HepG2 (cell line): ENCODE data around the gene ENTPD6. TPM values are rescaled to one million over a fixed set of nuclear protein-coding genes. Genes with fewer than 3 reads are reported as not detected.

ENCODE experiments used
- ATF7 ChIP-seq, 2 experiments: fragments of 450-650 bp in 1 of 2; sonication (generic) in 1 of 2; formaldehyde crosslinking in 1 of 2; IDR thresholded peaks; 2 replicates each; pipeline versions ENCODE4 v1.4.0 to v1.6.1; 2016 to 2020; ENCODE audit warnings: antibody characterized with exemption in 1 of 2, mild to moderate bottlenecking in 1 of 2, missing genetic modification reagents in 1 of 2
- CBFB ChIP-seq: sonication (generic); formaldehyde crosslinking; IDR thresholded peaks from 2 replicates; pipeline ENCODE4 v1.4.0; 2020; ENCODE audit warnings: missing genetic modification reagents
- CENPT ChIP-seq: sonication (generic); formaldehyde crosslinking; IDR thresholded peaks from 2 replicates; pipeline ENCODE4 v1.8.0; 2022; ENCODE audit warnings: low read depth, mild to moderate bottlenecking, moderate library complexity, missing genetic modification reagents
- DNMT1 ChIP-seq: sonication (generic); formaldehyde crosslinking; IDR thresholded peaks from 2 replicates; pipeline ENCODE4 v1.5.1; 2020; ENCODE audit warnings: mild to moderate bottlenecking, missing genetic modification reagents
- ESRRA ChIP-seq: sonication (generic); formaldehyde crosslinking; IDR thresholded peaks from 2 replicates; pipeline ENCODE4 v1.5.1; 2020; ENCODE audit warnings: mild to moderate bottlenecking, low read depth, missing genetic modification reagents
- GATAD1 ChIP-seq: IDR thresholded peaks from 2 replicates; pipeline ENCODE4 v1.6.1; 2016; ENCODE audit warnings: missing genetic modification reagents, missing compliant biosample characterization
- JDP2 ChIP-seq: sonication (generic); formaldehyde crosslinking; IDR thresholded peaks from 2 replicates; pipeline ENCODE4 v1.8.1; 2022; ENCODE audit warnings: missing genetic modification reagents, borderline replicate concordance
- MEF2D ChIP-seq: sonication (generic); formaldehyde crosslinking; IDR thresholded peaks from 2 replicates; pipeline ENCODE4 v1.5.1; 2020; ENCODE audit warnings: mild to moderate bottlenecking, missing genetic modification reagents
- MXI1 ChIP-seq: IDR thresholded peaks from 3 replicates; pipeline ENCODE4 v1.6.1; 2012; ENCODE audit warnings: low read depth, low read length, inconsistent platforms, borderline replicate concordance
- PITX1 ChIP-seq: sonication (generic); formaldehyde crosslinking; IDR thresholded peaks from 2 replicates; pipeline ENCODE4 v1.5.1; 2020; ENCODE audit warnings: mild to moderate bottlenecking, missing genetic modification reagents
- RBM22 ChIP-seq: fragments of 200-400 bp; formaldehyde crosslinking; optimal IDR thresholded peaks from 2 replicates; pipeline ENCODE3; 2017; ENCODE audit warnings: mild to moderate bottlenecking, low read length, moderate library complexity
- SAFB2 ChIP-seq: sonication (generic); formaldehyde crosslinking; IDR thresholded peaks from 2 replicates; pipeline ENCODE4 v1.5.1; 2020; ENCODE audit warnings: missing genetic modification reagents, low read depth, mild to moderate bottlenecking, borderline replicate concordance
- SIN3B ChIP-seq: fragments of 150-350 bp; IDR thresholded peaks from 2 replicates; pipeline ENCODE4 v1.6.1; 2014; ENCODE audit warnings: low read length
- SOX5 ChIP-seq: IDR thresholded peaks from 2 replicates; pipeline ENCODE4 v1.6.1; 2016; ENCODE audit warnings: borderline replicate concordance
- WIZ ChIP-seq: sonication (generic); formaldehyde crosslinking; IDR thresholded peaks from 2 replicates; pipeline ENCODE4 v1.5.1; 2020; ENCODE audit warnings: mild to moderate bottlenecking, missing genetic modification reagents
- ZBTB20 ChIP-seq: sonication (generic); formaldehyde crosslinking; IDR thresholded peaks from 2 replicates; pipeline ENCODE4 v1.8.1; 2023; ENCODE audit warnings: missing genetic modification reagents, low read depth, mild to moderate bottlenecking, borderline replicate concordance
- ZFAT ChIP-seq: sonication (generic); formaldehyde crosslinking; conservative IDR thresholded peaks from 2 replicates; pipeline ENCODE4 v1.8.1; 2023; ENCODE audit warnings: missing genetic modification reagents, inconsistent platforms
- ZFYVE20 ChIP-seq: sonication (generic); formaldehyde crosslinking; IDR thresholded peaks from 2 replicates; pipeline ENCODE4 v1.8.0; 2023; ENCODE audit warnings: low read depth, mild to moderate bottlenecking, moderate library complexity, missing genetic modification reagents, borderline replicate concordance
- ZNF296 ChIP-seq: sonication (generic); formaldehyde crosslinking; conservative IDR thresholded peaks from 2 replicates; pipeline ENCODE4 v1.5.0; 2020; ENCODE audit warnings: mild to moderate bottlenecking, missing genetic modification reagents
- ZNF501 ChIP-seq: sonication (generic); formaldehyde crosslinking; IDR thresholded peaks from 2 replicates; pipeline ENCODE4 v1.5.1; 2020; ENCODE audit warnings: mild to moderate bottlenecking, moderate library complexity, missing genetic modification reagents
- ZNF563 ChIP-seq: sonication (generic); formaldehyde crosslinking; IDR thresholded peaks from 2 replicates; pipeline ENCODE4 v1.8.0; 2022; ENCODE audit warnings: mild to moderate bottlenecking, moderate library complexity, missing genetic modification reagents
- ZSCAN22 ChIP-seq: sonication (generic); formaldehyde crosslinking; IDR thresholded peaks from 2 replicates; pipeline ENCODE4 v1.4.0; 2020; ENCODE audit warnings: mild to moderate bottlenecking, missing genetic modification reagents
- polyA plus RNA-seq, 8 experiments: library from polyadenylated mRNA; depleted of rRNA in 3 of 8; stranded (reverse) in 7 of 8; unstranded in 1 of 8; fragments of >200 nt; fragmentation: Illumina TruSeq in 4 of 8; extraction: Trizol in 4 of 8; gene quantifications; 2 replicates each; pipeline versions ENCODE4 v1.2.1 to v1.2.3, GENCODE V29; 2011 to 2016; ENCODE audit warnings: low read depth in 4 of 8, missing spikeins in 1 of 8, mixed read lengths in 1 of 8; ENCODE audit not compliant: insufficient read depth in 1 of 8
- total RNA-seq, 5 experiments: library from RNA; depleted of rRNA; stranded (reverse); fragments of >200 nt; fragmentation: Illumina TruSeq; extraction: Trizol; gene quantifications; 2 replicates each; pipeline ENCODE4 v1.2.3, GENCODE V29; 2016; ENCODE audit warnings: low read depth in 1 of 5
- TF ChIP-seq, protein P1 (sequence below): sonication (generic); formaldehyde crosslinking; IDR thresholded peaks from 2 replicates; pipeline ENCODE4 v1.4.0; 2020; ENCODE audit warnings: missing genetic modification reagents, borderline replicate concordance
- TF ChIP-seq, protein P2 (sequence below): sonication (generic); formaldehyde crosslinking; IDR thresholded peaks from 2 replicates; pipeline ENCODE4 v1.4.0; 2020; ENCODE audit warnings: missing genetic modification reagents

Gene ENTPD6
- total and polyA plus RNA-seq, 2 of the 13 experiments (the other 11 are each of a cell fraction or from before 2014, with no cell fraction given), result 164 to 172 TPM

- TF ChIP-seq ZFYVE20 (CRISPR knock-in tag) (no peak), MEF2D (0 out of 2 replicates have a peak, but pooled peaks have one; percentile 53), SOX5 (CRISPR knock-in tag) (peak; percentile 23; the same call in 1 of the 2 replicates), ZNF296 (CRISPR knock-in tag) (no peak; the same call in 1 of the 2 replicates), GATAD1 (CRISPR knock-in tag) (peak; percentile 58), ZSCAN22 (CRISPR knock-in tag) (no peak), ZNF501 (CRISPR knock-in tag) (peak; percentile 83), DNMT1 (CRISPR knock-in tag) (no peak), ATF7 (IDR thresholded peaks at IDR 0.05) (no peak), ATF7 (CRISPR knock-in tag; IDR thresholded peaks at IDR 0.05) (no peak; the same call in 1 of the 2 replicates), PITX1 (no peak), MXI1 (peak; percentile 22; the same call in 1 of the 3 replicates), ZBTB20 (CRISPR knock-in tag) (0 out of 2 replicates have a peak, but pooled peaks have one; percentile 29), JDP2 (CRISPR knock-in tag) (no peak), ZNF563 (peak; percentile 42; the same call in 1 of the 2 replicates), CENPT (no peak; the same call in 1 of the 2 replicates), SIN3B (no peak), ESRRA (CRISPR knock-in tag) (peak; percentile 28; the same call in 1 of the 2 replicates), CBFB (CRISPR knock-in tag) (no peak), WIZ (no peak), ZFAT (CRISPR knock-in tag) (no peak; the same call in 1 of the 2 replicates), RBM22 (no peak), SAFB2 (CRISPR knock-in tag) (no peak)
- TF ChIP-seq, protein P1, sequence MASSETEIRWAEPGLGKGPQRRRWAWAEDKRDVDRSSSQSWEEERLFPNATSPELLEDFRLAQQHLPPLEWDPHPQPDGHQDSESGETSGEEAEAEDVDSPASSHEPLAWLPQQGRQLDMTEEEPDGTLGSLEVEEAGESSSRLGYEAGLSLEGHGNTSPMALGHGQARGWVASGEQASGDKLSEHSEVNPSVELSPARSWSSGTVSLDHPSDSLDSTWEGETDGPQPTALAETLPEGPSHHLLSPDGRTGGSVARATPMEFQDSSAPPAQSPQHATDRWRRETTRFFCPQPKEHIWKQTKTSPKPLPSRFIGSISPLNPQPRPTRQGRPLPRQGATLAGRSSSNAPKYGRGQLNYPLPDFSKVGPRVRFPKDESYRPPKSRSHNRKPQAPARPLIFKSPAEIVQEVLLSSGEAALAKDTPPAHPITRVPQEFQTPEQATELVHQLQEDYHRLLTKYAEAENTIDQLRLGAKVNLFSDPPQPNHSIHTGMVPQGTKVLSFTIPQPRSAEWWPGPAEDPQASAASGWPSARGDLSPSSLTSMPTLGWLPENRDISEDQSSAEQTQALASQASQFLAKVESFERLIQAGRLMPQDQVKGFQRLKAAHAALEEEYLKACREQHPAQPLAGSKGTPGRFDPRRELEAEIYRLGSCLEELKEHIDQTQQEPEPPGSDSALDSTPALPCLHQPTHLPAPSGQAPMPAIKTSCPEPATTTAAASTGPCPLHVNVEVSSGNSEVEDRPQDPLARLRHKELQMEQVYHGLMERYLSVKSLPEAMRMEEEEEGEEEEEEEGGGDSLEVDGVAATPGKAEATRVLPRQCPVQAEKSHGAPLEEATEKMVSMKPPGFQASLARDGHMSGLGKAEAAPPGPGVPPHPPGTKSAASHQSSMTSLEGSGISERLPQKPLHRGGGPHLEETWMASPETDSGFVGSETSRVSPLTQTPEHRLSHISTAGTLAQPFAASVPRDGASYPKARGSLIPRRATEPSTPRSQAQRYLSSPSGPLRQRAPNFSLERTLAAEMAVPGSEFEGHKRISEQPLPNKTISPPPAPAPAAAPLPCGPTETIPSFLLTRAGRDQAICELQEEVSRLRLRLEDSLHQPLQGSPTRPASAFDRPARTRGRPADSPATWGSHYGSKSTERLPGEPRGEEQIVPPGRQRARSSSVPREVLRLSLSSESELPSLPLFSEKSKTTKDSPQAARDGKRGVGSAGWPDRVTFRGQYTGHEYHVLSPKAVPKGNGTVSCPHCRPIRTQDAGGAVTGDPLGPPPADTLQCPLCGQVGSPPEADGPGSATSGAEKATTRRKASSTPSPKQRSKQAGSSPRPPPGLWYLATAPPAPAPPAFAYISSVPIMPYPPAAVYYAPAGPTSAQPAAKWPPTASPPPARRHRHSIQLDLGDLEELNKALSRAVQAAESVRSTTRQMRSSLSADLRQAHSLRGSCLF (CRISPR knock-in tag), result no peak
- TF ChIP-seq, protein P2, sequence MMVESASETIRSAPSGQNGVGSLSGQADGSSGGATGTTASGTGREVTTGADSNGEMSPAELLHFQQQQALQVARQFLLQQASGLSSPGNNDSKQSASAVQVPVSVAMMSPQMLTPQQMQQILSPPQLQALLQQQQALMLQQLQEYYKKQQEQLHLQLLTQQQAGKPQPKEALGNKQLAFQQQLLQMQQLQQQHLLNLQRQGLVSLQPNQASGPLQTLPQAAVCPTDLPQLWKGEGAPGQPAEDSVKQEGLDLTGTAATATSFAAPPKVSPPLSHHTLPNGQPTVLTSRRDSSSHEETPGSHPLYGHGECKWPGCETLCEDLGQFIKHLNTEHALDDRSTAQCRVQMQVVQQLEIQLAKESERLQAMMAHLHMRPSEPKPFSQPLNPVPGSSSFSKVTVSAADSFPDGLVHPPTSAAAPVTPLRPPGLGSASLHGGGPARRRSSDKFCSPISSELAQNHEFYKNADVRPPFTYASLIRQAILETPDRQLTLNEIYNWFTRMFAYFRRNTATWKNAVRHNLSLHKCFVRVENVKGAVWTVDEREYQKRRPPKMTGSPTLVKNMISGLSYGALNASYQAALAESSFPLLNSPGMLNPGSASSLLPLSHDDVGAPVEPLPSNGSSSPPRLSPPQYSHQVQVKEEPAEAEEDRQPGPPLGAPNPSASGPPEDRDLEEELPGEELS (CRISPR knock-in tag), result no peak
Observed at GRCh38 chr20:25247000-25247517, 51.5 kb downstream of the ENTPD6 start (continued).
